Gastrocnemius medialis (tissue), 4 donors: ENCODE measurements around the gene FBXL19. TPM values are rescaled to one million over a fixed set of nuclear protein-coding genes. Genes with fewer than 3 reads are reported as not detected.

Experiments
- ATAC-seq, 2 donors: fragments of 150-250 bp; one replicate each; pipeline ENCODE4 v1.9.1; 2016
- DNase-seq, 2 donors: peaks; one replicate each; pipeline ENCODE4 v3.0.0-alpha.2; 2019
- H3K27ac ChIP-seq, 4 donors: fragments of 200-600 bp; sonication (generic); 1 replicate in 1 of 4; 2 replicates in 3 of 4; pipeline ENCODE4 v1.5.1; 2016 to 2018; ENCODE audit warnings: mild to moderate bottlenecking in 2 of 4, moderate library complexity in 1 of 4
- H3K27me3 ChIP-seq, 3 donors: fragments of 200-600 bp; sonication (generic) in 2 of 3; 1 replicate in 1 of 3; 2 replicates in 2 of 3; pipeline versions ENCODE4 v1.5.1 to v1.6.0; 2016 to 2019; ENCODE audit warnings: mild to moderate bottlenecking in 1 of 3, moderate library complexity in 1 of 3
- H3K36me3 ChIP-seq, 2 donors: fragments of 200-600 bp; sonication (generic) in 1 of 2; one replicate each; pipeline ENCODE4 v1.5.1; 2017 to 2018
- H3K4me1 ChIP-seq, 2 donors: fragments of 200-600 bp; sonication (generic) in 1 of 2; one replicate each; pipeline ENCODE4 v1.5.1; 2016 to 2017; ENCODE audit warnings: mild to moderate bottlenecking in 2 of 2
- H3K4me3 ChIP-seq, 4 donors: fragments of 200-600 bp; sonication (generic) in 3 of 4; 1 replicate in 1 of 4; 2 replicates in 3 of 4; pipeline ENCODE4 v1.5.1; 2016 to 2019; ENCODE audit warnings: mild to moderate bottlenecking in 2 of 4
- H3K9me3 ChIP-seq, 3 donors: fragments of 200-600 bp; sonication (generic) in 2 of 3; 1 replicate in 1 of 3; 2 replicates in 2 of 3; pipeline ENCODE4 v1.5.1; 2016 to 2019
- CTCF ChIP-seq, 5 experiments: fragments of 450-650 bp in 3 of 5; fragments of 200-600 bp in 2 of 5; sonication (generic) in 2 of 5; IDR thresholded peaks in 4 of 5; conservative IDR thresholded peaks in 1 of 5; 1 replicate in 4 of 5; 2 replicates in 1 of 5; pipeline ENCODE4 v1.5.1; 2016 to 2019; ENCODE audit warnings: antibody characterized with exemption in 5 of 5, mild to moderate bottlenecking in 3 of 5, moderate library complexity in 3 of 5
- POLR2A ChIP-seq, 2 donors: fragments of 450-650 bp; IDR thresholded peaks; one replicate each; pipeline ENCODE4 v1.6.1; 2017; ENCODE audit warnings: antibody characterized with exemption in 2 of 2, mild to moderate bottlenecking in 2 of 2, moderate library complexity in 2 of 2
- in situ Hi-C, 4 donors: fragments of 200-750 bp; cut with MboI; loops; one replicate each; pipeline versions ENCODE4 v1.15.0 to v1.8.0; 2017; ENCODE audit warnings: low sequenced_read_pairs in 4 of 4
- intact Hi-C: fragments of 100-400 bp; cut with DNase I; formaldehyde crosslinking; loops from one replicate; pipeline ENCODE4 v1.15.1; 2023; ENCODE audit warnings: low total_unique reads
- total RNA-seq, 4 donors: library from RNA; depleted of rRNA; stranded (reverse); fragments of >200 nt; gene quantifications; one replicate each; pipeline versions ENCODE4 v1.1.0 to v1.2.3, GENCODE V29; 2016

The FBXL19 gene
- total RNA-seq, 4 donors from 2014 or later, result 3.4 to 7.9 (median 4.8) TPM

DNA sequence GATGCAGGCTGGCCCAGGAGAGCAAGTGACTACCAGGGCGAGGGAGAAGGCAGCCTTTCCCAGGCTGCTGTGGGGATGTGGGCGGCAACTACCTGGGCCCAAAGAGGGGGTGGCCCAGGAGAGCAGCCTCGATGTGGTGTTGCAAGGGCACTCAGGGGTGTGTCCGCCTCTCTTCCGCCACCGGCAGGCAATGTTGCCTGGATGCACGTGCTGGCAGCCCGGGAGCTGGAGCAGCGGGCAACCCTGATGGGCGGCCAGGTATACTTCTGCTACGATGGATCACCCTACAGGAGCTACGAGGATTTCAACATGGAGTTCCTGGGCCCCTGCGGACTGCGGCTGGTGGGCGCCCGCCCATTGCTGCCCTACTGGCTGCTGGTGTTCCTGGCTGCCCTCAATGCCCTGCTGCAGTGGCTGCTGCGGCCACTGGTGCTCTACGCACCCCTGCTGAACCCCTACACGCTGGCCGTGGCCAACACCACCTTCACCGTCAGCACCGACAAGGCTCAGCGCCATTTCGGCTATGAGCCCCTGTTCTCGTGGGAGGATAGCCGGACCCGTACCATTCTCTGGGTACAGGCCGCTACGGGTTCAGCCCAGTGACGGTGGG, 64.3 kb downstream of the FBXL19 start:
- ATAC-seq, result no peak
- no peak overlapping the region for H3K27ac ChIP-seq
- in situ Hi-C loops, result loop anchor here in 3 of 4 donors (10.0 to 25.0 kb wide), 5 partner anchors 100 to 875 kb away; partner anchors contain the start of genes ZNF267 (in 3 of the 3), ZNF843 (in 2 of the 3), COX6A2 (in 1 of the 3) and PRSS36 (in 1 of the 3)
- no peak for DNase-seq
- no peak overlapping the region for H3K4me3 ChIP-seq
- no peaks in the 10 kb centered on the region for H3K27me3 ChIP-seq
- H3K9me3 ChIP-seq, result no peaks in the 10 kb centered on the region
- intact Hi-C loops, result loop anchor here (5.0 to 10.0 kb wide), 2 partner anchors 85 to 727 kb away; partner anchors contain the start of genes ZNF646 and ZNF668
- H3K4me1 ChIP-seq, result peaks cover 9 to 15% of the 10 kb centered on the region in 2 donors
- peaks cover 0 to 14% of the 10 kb centered on the region in 2 donors for H3K36me3 ChIP-seq
- TF ChIP-seq CTCF (IDR thresholded peaks at IDR 0.05 in 4 of 5, conservative IDR thresholded peaks at IDR 0.05 in 1 of 5) (no peak), POLR2A (IDR thresholded peaks at IDR 0.05) (no peak)

DNA sequence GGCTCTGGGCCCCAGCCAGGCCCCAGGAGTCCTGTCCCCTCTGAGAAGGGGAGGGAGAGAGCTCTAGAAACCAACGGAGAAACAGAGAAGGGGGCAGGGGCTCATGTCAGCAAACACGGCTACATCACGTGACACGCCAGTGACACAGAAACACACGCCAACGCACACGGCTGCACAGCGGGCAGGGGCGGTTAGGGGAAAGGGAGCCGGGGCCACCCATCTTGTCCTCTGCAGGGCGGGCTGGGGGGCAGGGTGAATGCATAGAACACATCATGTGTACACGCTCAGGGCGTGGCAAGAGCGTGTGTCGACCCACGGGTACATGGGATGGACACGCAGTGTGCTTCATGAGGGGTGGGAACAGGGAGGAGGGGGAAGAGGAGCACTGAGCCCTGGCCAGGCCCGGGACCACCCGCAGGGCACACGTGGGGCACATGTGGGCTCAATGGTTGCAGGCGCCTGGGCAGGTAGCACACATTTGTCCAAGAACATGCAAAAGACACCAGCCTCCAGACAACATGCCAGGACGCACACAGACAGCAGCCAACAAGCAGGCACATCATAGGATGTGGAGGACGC, 66.2 kb downstream of the FBXL19 start:
- ATAC-seq (no peak), DNase-seq (no peak)
- Histone ChIP-seq H3K27me3 (no peaks in the 10 kb centered on the region), H3K9me3 (no peaks in the 10 kb centered on the region), H3K4me1 (peaks cover 9 to 15% of the 10 kb centered on the region in 2 donors), H3K36me3 (peaks cover 0 to under 1% of the 10 kb centered on the region in 2 donors), H3K27ac (no peak overlapping the region), H3K4me3 (no peak overlapping the region)
- intact Hi-C loops (loop anchor here (5.0 to 10.0 kb wide), 2 partner anchors 83 to 725 kb away; partner anchors contain the start of genes ZNF646 and ZNF668), in situ Hi-C loops (loop anchor here in 3 of 4 donors (10.0 to 25.0 kb wide), 5 partner anchors 98 to 873 kb away; partner anchors contain the start of genes ZNF267 (in 3 of the 3), ZNF843 (in 2 of the 3), COX6A2 (in 1 of the 3) and PRSS36 (in 1 of the 3))
- TF ChIP-seq POLR2A (IDR thresholded peaks at IDR 0.05) (no peak), CTCF (IDR thresholded peaks at IDR 0.05 in 4 of 5, conservative IDR thresholded peaks at IDR 0.05 in 1 of 5) (no peak)

DNA sequence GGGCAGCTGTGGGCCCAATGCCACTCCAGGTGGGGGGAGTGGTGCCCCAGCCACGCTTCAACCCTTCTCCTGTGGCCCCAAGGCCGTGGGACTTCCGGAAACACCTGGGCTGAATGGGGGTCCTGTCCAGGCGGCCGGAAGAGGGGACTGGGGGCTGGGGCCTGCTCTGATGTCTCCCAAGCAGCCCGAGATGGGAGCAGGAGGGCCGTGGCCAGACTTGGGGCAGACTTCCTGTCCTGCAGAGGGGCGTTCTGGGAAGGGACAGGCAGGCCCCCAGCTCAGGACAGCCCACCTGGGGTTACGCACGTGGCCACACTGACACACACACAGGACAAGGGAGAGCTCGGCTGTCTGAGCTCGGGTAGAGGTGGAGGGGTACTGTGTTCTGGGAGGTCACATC, 66.7 kb downstream of the FBXL19 start:
- H3K4me1 ChIP-seq, result peaks cover 9 to 14% of the 10 kb centered on the region in 2 donors
- no peak for ATAC-seq
- no peak overlapping the region for H3K27ac ChIP-seq
- H3K9me3 ChIP-seq, result no peaks in the 10 kb centered on the region
- no peaks in the 10 kb centered on the region for H3K36me3 ChIP-seq
- H3K27me3 ChIP-seq, result no peaks in the 10 kb centered on the region
- DNase-seq, result no peak
- intact Hi-C loops (no loop called here), in situ Hi-C loops (loop anchor here in 3 of 4 donors (25.0 kb wide), 4 partner anchors 97 to 872 kb away; partner anchors contain the start of genes ZNF267 (in 3 of the 3), COX6A2 (in 1 of the 3), PRSS36 (in 1 of the 3) and PRSS53 (in 1 of the 3))
- TF ChIP-seq POLR2A (IDR thresholded peaks at IDR 0.05), result no peak
- TF ChIP-seq CTCF (IDR thresholded peaks at IDR 0.05 in 4 of 5, conservative IDR thresholded peaks at IDR 0.05 in 1 of 5), result no peak
- no peak overlapping the region for H3K4me3 ChIP-seq

DNA sequence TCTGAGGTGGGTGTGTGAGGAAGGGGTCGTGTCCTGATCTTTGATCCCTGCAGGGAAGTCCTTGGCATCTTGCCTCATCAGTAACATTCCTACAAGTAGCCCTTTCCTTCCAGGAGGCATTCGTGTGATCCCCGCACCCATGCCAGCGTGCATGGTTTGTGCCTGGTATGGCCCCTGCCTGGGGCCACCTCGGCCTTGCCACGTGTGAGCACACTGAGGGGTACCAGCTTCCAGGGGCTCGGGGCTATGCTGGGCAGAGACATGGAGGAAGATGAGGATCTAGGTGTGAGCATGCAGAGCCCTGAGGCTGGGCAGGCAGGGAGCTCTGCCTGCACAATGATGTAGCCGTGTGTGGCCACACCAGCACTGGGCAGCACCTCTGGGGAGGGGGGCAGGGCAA, 67.7 kb downstream of the FBXL19 start:
- Histone ChIP-seq H3K27ac (no peak overlapping the region), H3K4me3 (no peak overlapping the region), H3K36me3 (no peaks in the 10 kb centered on the region), H3K4me1 (peaks cover 0 to 4% of the 10 kb centered on the region in 2 donors), H3K27me3 (no peaks in the 10 kb centered on the region), H3K9me3 (no peaks in the 10 kb centered on the region)
- ATAC-seq (no peak), DNase-seq (no peak)
- TF ChIP-seq POLR2A (IDR thresholded peaks at IDR 0.05) (no peak), CTCF (IDR thresholded peaks at IDR 0.05 in 4 of 5, conservative IDR thresholded peaks at IDR 0.05 in 1 of 5) (no peak)
- in situ Hi-C loops (loop anchor here in 3 of 4 donors (25.0 kb wide), 4 partner anchors 96 to 871 kb away; partner anchors contain the start of genes ZNF267 (in 3 of the 3), COX6A2 (in 1 of the 3), PRSS36 (in 1 of the 3) and PRSS53 (in 1 of the 3)), intact Hi-C loops (no loop called here)
